ENCODE results near the gene RPRD1B. TPM values are rescaled to one million over a fixed set of nuclear protein-coding genes. Genes with fewer than 3 reads are reported as not detected.
A peak's percentile ranks its signal among the peaks of the same experiment; 100 is the strongest.

RPRD1B gene
- total and polyA plus RNA-seq, 2 of the 13 experiments (the other 11 are each of a cell fraction or from before 2014, with no cell fraction given): 31.1 to 41.5 TPM

DNA sequence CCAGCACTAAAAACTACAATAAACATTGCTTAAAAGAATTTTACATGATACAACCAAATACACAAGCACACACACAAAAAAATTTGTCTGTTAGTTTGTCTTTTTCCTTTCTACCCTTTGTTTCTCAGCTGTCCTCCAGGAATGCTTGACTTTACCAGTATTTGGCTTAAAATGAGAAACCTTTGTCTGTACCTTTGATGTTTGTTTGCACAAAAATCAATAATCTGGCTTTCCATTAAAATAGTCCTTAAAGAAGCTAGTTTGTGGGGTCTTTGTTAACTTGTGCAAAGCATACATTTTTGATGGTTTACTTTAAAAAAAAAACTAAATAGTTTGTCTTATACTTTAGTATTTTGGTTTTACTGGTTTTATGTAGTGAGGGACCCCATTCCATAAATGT lies 49.3 kb downstream of the RPRD1B start (continued):
- peak; percentile 55; the same call in 1 of the 2 replicates for TF ChIP-seq MEF2D (CRISPR knock-in tag; IDR thresholded peaks at IDR 0.05)
- TF ChIP-seq GRHL1 (CRISPR knock-in tag; conservative IDR thresholded peaks at IDR 0.05): no peak
- no peak for TF ChIP-seq CAMTA2 (CRISPR knock-in tag; IDR thresholded peaks at IDR 0.05; ENCODE audit: borderline replicate concordance)
- TF ChIP-seq HOXA9 (CRISPR knock-in tag; IDR thresholded peaks at IDR 0.05; ENCODE audit: borderline replicate concordance): no peak
- TF ChIP-seq EHMT2 (IDR thresholded peaks at IDR 0.05; ENCODE audit: borderline replicate concordance, low read depth, low read length): no peak
- no peak for TF ChIP-seq MYNN (CRISPR knock-in tag; IDR thresholded peaks at IDR 0.05; ENCODE audit: low read depth)
- no peak for TF ChIP-seq ZBTB49 (CRISPR knock-in tag; IDR thresholded peaks at IDR 0.05; ENCODE audit: borderline replicate concordance)
- peak; percentile 76; the same call in 1 of the 2 replicates for TF ChIP-seq MBD4 (IDR thresholded peaks at IDR 0.05; ENCODE audit: borderline replicate concordance, low read length)
- TF ChIP-seq BCLAF1 (IDR thresholded peaks at IDR 0.05): no peak
- no peak for TF ChIP-seq ZNF724P (CRISPR knock-in tag; IDR thresholded peaks at IDR 0.05; ENCODE audit: borderline replicate concordance)
- TF ChIP-seq MTERF4 (CRISPR knock-in tag; IDR thresholded peaks at IDR 0.05): no peak
- no peak for TF ChIP-seq ZNF639 (CRISPR knock-in tag; conservative IDR thresholded peaks at IDR 0.05)
- peak; percentile 29; the same call in 1 of the 2 replicates for TF ChIP-seq GMEB1 (CRISPR knock-in tag; IDR thresholded peaks at IDR 0.05; ENCODE audit: borderline replicate concordance)
- TF ChIP-seq ZEB1 (IDR thresholded peaks at IDR 0.05; ENCODE audit: insufficient replicate concordance, low read depth): peak; percentile 64
- TF ChIP-seq ZNF101 (CRISPR knock-in tag; IDR thresholded peaks at IDR 0.05; ENCODE audit: borderline replicate concordance, low read depth): no peak
